ENCODE measurements around the gene ZBBX. TPM values are rescaled to one million over a fixed set of nuclear protein-coding genes. Genes with fewer than 3 reads are reported as not detected.

Gene ZBBX
- total and polyA plus RNA-seq, 2 experiments from 2014 or later: 2.9 TPM

DNA sequence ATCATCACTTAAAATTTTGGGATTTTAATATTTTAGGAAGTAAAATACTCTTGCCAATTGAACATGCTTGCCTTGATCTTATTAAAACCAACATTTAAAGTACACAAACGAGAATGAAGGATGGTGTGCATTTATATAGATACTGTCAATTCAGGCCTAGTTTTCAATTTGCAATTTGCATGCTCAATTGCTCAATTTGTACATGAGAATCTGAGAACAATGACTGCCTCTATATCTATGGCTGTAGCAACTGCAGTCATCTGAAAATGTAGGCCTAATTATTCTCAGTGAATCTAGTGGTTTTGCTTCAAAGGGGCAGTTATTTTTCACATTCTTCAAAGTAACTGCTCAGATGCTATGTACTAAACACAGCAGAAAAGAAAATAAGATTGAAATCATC lies 18.8 kb downstream of the ZBBX start:
- TF ChIP-seq, protein P1, sequence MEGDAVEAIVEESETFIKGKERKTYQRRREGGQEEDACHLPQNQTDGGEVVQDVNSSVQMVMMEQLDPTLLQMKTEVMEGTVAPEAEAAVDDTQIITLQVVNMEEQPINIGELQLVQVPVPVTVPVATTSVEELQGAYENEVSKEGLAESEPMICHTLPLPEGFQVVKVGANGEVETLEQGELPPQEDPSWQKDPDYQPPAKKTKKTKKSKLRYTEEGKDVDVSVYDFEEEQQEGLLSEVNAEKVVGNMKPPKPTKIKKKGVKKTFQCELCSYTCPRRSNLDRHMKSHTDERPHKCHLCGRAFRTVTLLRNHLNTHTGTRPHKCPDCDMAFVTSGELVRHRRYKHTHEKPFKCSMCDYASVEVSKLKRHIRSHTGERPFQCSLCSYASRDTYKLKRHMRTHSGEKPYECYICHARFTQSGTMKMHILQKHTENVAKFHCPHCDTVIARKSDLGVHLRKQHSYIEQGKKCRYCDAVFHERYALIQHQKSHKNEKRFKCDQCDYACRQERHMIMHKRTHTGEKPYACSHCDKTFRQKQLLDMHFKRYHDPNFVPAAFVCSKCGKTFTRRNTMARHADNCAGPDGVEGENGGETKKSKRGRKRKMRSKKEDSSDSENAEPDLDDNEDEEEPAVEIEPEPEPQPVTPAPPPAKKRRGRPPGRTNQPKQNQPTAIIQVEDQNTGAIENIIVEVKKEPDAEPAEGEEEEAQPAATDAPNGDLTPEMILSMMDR (IDR thresholded peaks at IDR 0.05; ENCODE audit: low read depth, low read length): no peak
- H3K27ac ChIP-seq: no peak overlapping the region
- H3K4me3 ChIP-seq: no peak overlapping the region
- no peak for DNase-seq (ENCODE audit: low read depth in 1 of 2, low spot score in 1 of 2)
- H3K4me1 ChIP-seq (ENCODE audit: low read depth): no peaks in the 10 kb centered on the region
- no peaks in the 10 kb centered on the region for H3K9me3 ChIP-seq (ENCODE audit: low read depth)
- no peaks in the 10 kb centered on the region for H3K27me3 ChIP-seq
- H3K36me3 ChIP-seq: no peaks in the 10 kb centered on the region

DNA sequence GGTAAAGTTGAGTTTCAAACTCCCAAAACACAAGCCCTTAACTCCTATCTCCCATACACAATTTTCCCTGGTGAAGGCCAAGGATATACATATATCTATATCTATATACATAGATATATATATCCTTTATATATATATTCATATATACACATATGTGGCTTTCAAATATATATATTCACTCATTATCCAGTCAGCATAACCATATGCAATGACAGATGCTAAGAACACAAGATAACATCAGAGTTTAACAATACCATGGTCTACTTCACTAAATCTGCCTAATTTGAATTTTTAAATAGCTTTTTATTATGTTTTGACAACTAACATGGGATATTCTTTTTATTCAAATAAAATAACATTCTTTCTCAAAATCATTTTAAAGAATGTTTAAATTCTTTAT lies 24.7 kb downstream of the ZBBX start:
- Histone ChIP-seq H3K27me3 (no peaks in the 10 kb centered on the region), H3K4me3 (no peak overlapping the region), H3K4me1 (ENCODE audit: low read depth) (no peaks in the 10 kb centered on the region), H3K27ac (no peak overlapping the region), H3K36me3 (no peaks in the 10 kb centered on the region), H3K9me3 (ENCODE audit: low read depth) (no peaks in the 10 kb centered on the region)
- DNase-seq (ENCODE audit: low read depth in 1 of 2, low spot score in 1 of 2): no peak
- TF ChIP-seq, protein P1 (IDR thresholded peaks at IDR 0.05; ENCODE audit: low read depth, low read length): no peak

GRCh38 chr3:167354751-167355150 lies 25.3 kb downstream of the ZBBX start:
- Histone ChIP-seq H3K27ac (no peak overlapping the region), H3K9me3 (ENCODE audit: low read depth) (no peaks in the 10 kb centered on the region), H3K36me3 (no peaks in the 10 kb centered on the region), H3K4me1 (ENCODE audit: low read depth) (no peaks in the 10 kb centered on the region), H3K4me3 (no peak overlapping the region), H3K27me3 (no peaks in the 10 kb centered on the region)
- no peak for DNase-seq (ENCODE audit: low read depth in 1 of 2, low spot score in 1 of 2)
- TF ChIP-seq, protein P1 (IDR thresholded peaks at IDR 0.05; ENCODE audit: low read depth, low read length): no peak

DNA sequence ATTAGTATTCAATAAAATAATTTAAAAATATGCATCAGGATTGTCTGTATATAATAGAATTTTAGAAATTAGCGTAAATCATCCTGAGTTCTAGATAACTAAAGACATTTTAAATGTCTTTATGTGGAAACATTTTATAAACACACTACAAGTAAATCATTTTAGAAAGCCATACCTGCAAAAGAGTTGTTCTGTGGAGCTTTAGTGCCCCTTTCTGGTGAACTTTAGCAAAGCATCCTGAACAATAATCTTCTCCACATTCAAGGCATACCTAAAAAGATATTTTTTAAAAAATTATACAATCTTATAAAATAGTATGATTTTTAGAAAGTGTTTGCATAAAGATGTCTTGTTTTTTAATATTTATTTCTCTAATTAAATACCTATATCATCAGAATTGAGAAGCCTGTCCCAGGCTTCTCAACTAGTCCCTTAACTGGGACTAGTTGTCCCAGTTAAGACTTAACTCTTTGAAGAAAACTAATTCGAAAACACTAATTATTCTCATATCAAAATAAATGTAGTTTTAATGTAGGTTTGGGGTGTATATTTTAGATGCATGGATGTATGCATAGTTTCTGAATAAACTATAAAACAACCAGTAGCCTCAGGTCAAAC lies 29.7 kb downstream of the ZBBX start:
- Histone ChIP-seq H3K9me3 (ENCODE audit: low read depth) (no peaks in the 10 kb centered on the region), H3K4me3 (no peak overlapping the region), H3K4me1 (ENCODE audit: low read depth) (no peaks in the 10 kb centered on the region), H3K27me3 (no peaks in the 10 kb centered on the region), H3K36me3 (no peaks in the 10 kb centered on the region), H3K27ac (no peak overlapping the region)
- TF ChIP-seq, protein P1 (IDR thresholded peaks at IDR 0.05; ENCODE audit: low read depth, low read length): peak; percentile 37
- peak; percentile 29 to 36 for DNase-seq (ENCODE audit: low read depth in 1 of 2, low spot score in 1 of 2)

- TF ChIP-seq, protein P1 (IDR thresholded peaks at IDR 0.05; ENCODE audit: low read depth, low read length): no peak
- Histone ChIP-seq H3K4me1 (ENCODE audit: low read depth) (no peaks in the 10 kb centered on the region), H3K9me3 (ENCODE audit: low read depth) (no peaks in the 10 kb centered on the region), H3K27me3 (no peaks in the 10 kb centered on the region), H3K36me3 (no peaks in the 10 kb centered on the region), H3K27ac (no peak overlapping the region), H3K4me3 (no peak overlapping the region)
- DNase-seq (ENCODE audit: low read depth in 1 of 2, low spot score in 1 of 2): no peak
These were observed 33.9 kb downstream of the ZBBX start for GRCh38 chr3:167346171-167346570.

Data from cardiac muscle cell (in vitro differentiated cells and primary cell).